Measurements from ENCODE around the gene FUT6. TPM values are rescaled to one million over a fixed set of nuclear protein-coding genes. Genes with fewer than 3 reads are reported as not detected.
A peak's percentile ranks its signal among the peaks of the same experiment; 100 is the strongest.

Gene FUT6
- total RNA-seq, 4 donors from 2014 or later, result 90.8 to 329 (median 210) TPM

DNA sequence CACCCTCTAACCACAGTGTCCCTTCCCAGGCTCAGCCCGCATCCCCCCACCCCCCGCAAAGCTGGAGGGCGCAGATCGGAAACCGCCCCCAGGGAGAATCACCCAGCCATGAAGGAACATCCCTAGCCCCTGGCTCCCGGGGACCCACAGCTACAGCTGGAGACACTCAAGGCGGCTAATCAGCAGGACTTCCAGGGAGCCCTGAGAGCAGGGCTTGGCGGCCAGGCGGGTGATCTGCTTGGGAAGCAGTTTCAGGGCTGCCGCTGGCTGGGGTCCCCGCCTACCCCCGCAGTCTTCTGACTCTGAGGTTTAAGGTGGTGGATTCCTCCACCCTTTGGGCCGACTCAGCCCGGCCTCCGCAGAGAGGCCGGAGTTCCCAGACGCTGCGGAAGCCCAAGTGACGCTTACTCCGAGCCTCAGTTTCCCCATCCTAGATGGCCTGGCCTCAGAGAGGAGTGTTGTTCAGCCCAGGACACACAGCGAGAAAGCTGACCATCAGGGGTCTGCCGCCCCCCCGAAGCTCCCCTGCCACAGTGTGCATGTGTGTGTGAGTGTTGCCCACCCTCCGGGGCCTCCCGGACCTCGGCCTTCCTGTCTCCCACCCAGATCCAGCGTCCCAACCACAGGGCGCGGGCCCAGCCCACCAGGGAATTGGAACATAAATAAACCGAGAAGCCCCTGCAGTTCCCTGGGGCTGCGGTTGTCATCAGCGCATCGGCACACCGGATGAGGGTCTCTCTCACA lies 9.8 kb downstream of the FUT6 start:
- no peaks in the 10 kb centered on the region for H3K9me3 ChIP-seq
- H3K4me1 ChIP-seq, result peaks cover 0 to 39% (median 9%) of the 10 kb centered on the region in 4 donors
- no peaks in the 10 kb centered on the region for H3K27me3 ChIP-seq
- H3K36me3 ChIP-seq, result peaks cover 0 to 27% (median 0%) of the 10 kb centered on the region in 3 donors
- H3K27ac ChIP-seq, result peak overlapping the region in 1 of 4 donors; percentile 86
- no peak for TF ChIP-seq POLR2A (IDR thresholded peaks at IDR 0.05)
- TF ChIP-seq, protein P1, sequence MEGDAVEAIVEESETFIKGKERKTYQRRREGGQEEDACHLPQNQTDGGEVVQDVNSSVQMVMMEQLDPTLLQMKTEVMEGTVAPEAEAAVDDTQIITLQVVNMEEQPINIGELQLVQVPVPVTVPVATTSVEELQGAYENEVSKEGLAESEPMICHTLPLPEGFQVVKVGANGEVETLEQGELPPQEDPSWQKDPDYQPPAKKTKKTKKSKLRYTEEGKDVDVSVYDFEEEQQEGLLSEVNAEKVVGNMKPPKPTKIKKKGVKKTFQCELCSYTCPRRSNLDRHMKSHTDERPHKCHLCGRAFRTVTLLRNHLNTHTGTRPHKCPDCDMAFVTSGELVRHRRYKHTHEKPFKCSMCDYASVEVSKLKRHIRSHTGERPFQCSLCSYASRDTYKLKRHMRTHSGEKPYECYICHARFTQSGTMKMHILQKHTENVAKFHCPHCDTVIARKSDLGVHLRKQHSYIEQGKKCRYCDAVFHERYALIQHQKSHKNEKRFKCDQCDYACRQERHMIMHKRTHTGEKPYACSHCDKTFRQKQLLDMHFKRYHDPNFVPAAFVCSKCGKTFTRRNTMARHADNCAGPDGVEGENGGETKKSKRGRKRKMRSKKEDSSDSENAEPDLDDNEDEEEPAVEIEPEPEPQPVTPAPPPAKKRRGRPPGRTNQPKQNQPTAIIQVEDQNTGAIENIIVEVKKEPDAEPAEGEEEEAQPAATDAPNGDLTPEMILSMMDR (IDR thresholded peaks at IDR 0.05), result no peak
- DNase-seq, result no peak
- peak overlapping the region in 1 of 4 donors; percentile 50 for H3K4me3 ChIP-seq

DNA sequence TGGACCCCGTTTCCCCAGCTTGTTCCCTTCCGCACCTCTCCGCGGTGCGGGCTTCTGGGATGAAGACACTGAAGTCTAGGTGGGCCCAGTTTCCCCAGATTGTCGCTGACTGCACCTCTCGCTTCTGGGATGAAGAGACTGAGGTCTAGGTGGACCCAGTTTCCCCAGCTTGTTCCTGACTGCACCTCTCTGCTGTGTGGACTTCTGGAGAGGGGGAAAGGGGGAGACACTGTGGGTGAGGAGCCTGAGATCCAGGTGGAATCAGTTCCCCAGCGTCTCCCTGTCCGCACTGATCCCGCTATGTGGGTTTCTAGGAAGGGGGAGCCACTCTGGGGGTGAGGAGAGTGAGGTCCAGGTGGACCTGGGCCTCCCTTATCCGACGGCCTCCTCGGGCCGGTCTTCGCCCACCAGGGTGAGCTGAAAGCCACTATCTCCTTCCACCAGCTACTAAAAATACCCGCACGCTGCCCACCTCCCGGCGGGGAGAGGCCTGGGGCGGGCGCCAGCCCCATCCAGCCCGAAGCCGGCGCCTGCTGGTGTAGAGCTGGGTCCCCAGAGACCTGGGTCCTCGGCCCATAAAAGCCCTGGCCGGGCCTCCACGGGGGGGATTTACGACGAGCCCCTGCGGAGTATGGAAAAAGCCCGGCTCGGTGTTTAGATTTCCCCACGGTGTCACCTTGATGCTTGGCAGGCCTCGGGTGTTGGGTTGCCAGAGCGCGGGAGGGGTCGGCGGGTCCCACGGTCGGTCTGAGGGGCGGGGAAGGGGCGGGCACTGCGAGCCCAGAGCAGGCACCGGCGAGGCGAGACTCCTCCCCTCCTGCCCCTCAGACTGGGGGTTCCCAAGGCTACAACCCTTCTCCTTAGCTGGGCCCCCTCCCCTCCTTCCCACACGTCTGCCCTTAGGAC lies 10.6 kb downstream of the FUT6 start:
- DNase-seq, result no peak
- Histone ChIP-seq H3K4me1 (peaks cover 0 to 39% (median 9%) of the 10 kb centered on the region in 4 donors), H3K27ac (peak overlapping the region; percentile 41 to 92 (median 72)), H3K4me3 (peak overlapping the region; percentile 38 to 60 (median 49)), H3K27me3 (no peaks in the 10 kb centered on the region), H3K9me3 (no peaks in the 10 kb centered on the region), H3K36me3 (peaks cover 0 to 25% (median 0%) of the 10 kb centered on the region in 3 donors)
- TF ChIP-seq POLR2A (IDR thresholded peaks at IDR 0.05), result no peak
- TF ChIP-seq, protein P1 (IDR thresholded peaks at IDR 0.05), result no peak

DNA sequence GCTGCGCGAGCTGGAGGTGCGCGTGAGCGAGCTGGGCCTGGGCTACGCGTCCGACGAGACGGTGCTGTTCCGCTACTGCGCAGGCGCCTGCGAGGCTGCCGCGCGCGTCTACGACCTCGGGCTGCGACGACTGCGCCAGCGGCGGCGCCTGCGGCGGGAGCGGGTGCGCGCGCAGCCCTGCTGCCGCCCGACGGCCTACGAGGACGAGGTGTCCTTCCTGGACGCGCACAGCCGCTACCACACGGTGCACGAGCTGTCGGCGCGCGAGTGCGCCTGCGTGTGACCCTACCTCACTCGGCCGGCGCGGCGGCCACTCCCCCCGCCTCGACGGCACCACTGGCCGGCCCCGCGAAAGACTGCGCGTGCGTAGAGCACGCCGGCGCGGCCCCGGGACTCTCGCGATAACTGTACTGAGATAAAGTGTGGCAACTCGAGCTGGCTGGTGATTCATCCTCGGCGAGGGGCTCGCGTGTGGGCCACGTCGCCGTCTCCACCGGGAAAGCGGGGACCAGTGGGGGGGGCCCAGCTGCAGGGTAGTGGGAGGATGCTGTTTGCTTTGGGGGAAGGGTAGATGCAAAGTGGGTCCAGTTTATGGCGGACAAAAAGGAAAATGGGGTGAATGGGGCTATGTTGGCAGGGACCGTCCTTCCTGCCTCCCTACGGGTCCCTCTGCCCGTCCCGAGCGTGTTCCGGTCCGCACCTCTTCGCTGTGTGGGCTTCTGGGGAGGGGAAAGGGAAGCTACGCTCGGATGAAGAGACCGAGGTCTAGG lies 11.4 kb downstream of the FUT6 start:
- H3K4me3 ChIP-seq, result peak overlapping the region; percentile 38 to 60 (median 49)
- H3K4me1 ChIP-seq, result peaks cover 0 to 39% (median 9%) of the 10 kb centered on the region in 4 donors
- H3K27ac ChIP-seq, result peak overlapping the region; percentile 41 to 92 (median 72)
- DNase-seq, result peak; percentile 65 to 95 (median 94)
- H3K36me3 ChIP-seq, result peaks cover 0 to 25% (median 0%) of the 10 kb centered on the region in 3 donors
- H3K9me3 ChIP-seq, result no peaks in the 10 kb centered on the region
- no peaks in the 10 kb centered on the region for H3K27me3 ChIP-seq
- peak; percentile 42 to 84 for TF ChIP-seq POLR2A (IDR thresholded peaks at IDR 0.05)
- TF ChIP-seq, protein P1 (IDR thresholded peaks at IDR 0.05), result peak in 1 of 6 experiments; percentile 7

DNA sequence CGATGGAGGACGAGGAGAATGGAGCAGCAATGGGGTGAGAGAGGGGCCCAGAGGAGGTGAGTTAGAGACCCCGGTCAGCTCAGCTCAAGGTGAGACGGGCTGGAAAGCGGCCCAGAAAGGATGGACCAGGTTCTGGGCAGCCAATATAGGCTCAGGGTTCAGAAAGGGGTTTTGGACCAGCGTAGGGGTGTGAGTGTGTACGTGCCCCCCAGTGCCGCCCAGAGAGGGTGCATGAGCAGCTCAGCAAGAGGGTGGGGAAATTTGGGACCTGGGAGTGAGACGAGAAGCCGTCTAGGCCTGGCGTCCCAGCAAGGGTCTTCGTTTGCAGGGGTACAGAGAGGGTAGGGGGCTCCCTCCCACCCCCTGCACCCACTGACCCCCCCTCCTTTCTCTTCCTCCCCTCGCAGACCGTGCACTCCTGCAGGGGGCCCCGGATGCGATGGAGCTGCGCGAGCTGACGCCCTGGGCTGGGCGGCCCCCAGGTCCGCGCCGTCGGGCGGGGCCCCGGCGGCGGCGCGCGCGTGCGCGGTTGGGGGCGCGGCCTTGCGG lies 12.1 kb downstream of the FUT6 start:
- TF ChIP-seq, protein P1 (IDR thresholded peaks at IDR 0.05), result no peak
- TF ChIP-seq POLR2A (IDR thresholded peaks at IDR 0.05), result no peak
- peaks cover 0 to 39% (median 9%) of the 10 kb centered on the region in 4 donors for H3K4me1 ChIP-seq
- no peak for DNase-seq
- no peaks in the 10 kb centered on the region for H3K9me3 ChIP-seq
- peak overlapping the region; percentile 38 to 60 (median 49) for H3K4me3 ChIP-seq
- H3K27me3 ChIP-seq, result no peaks in the 10 kb centered on the region
- peaks cover 0 to 25% (median 0%) of the 10 kb centered on the region in 3 donors for H3K36me3 ChIP-seq
- peak overlapping the region; percentile 24 to 92 (median 72) for H3K27ac ChIP-seq
